Duodenal mucosa (tissue), 2 donors: ENCODE results near the gene FKBP1A.

Experiments
- H3K27ac ChIP-seq: one replicate; pipeline ENCODE4 v1.7.0; 2013; ENCODE audit warnings: low read depth, low read length
- H3K27me3 ChIP-seq, 2 donors: one replicate each; pipeline ENCODE4 v1.7.0; 2013; ENCODE audit warnings: low read length in 2 of 2, control low read depth in 1 of 2; ENCODE audit not compliant: insufficient read depth in 2 of 2, control insufficient read depth in 1 of 2
- H3K36me3 ChIP-seq, 2 donors: one replicate each; pipeline ENCODE4 v1.7.0; 2013; ENCODE audit warnings: low read length in 2 of 2, control low read depth in 1 of 2; ENCODE audit not compliant: insufficient read depth in 2 of 2, control insufficient read depth in 1 of 2
- H3K4me1 ChIP-seq, 2 donors: one replicate each; pipeline ENCODE4 v1.7.0; 2013; ENCODE audit warnings: low read length in 2 of 2, control low read depth in 1 of 2; ENCODE audit not compliant: insufficient read depth in 2 of 2, control insufficient read depth in 1 of 2
- H3K4me3 ChIP-seq, 2 donors: one replicate each; pipeline ENCODE4 v1.7.0; 2013; ENCODE audit warnings: low read length in 2 of 2, low read depth in 1 of 2
- H3K9ac ChIP-seq, 2 donors: one replicate each; pipeline ENCODE4 v1.7.0; 2013; ENCODE audit warnings: low read length in 2 of 2, low read depth in 1 of 2
- H3K9me3 ChIP-seq, 2 donors: one replicate each; pipeline ENCODE4 v1.7.0; 2013; ENCODE audit warnings: low read length in 2 of 2, control low read depth in 1 of 2; ENCODE audit not compliant: control insufficient read depth in 1 of 2

FKBP1A gene

DNA sequence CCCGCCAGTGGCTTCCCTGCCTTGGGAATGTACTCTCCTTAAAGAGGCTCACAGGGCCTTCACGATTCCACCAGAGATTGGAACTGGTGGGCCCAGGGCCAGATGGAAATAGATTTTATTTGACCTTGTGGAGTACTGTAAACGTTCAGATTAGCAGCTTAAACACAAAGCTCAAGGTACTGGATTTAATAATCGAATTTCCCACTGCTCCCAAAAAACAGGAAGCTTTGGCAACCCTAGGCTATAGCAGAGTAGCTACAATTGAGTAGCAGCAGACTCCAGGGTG is 71.3 kb downstream of the FKBP1A start:
- Histone ChIP-seq H3K9me3 (no peaks in the 10 kb centered on the region), H3K27me3 (no peaks in the 10 kb centered on the region), H3K4me3 (no peak overlapping the region), H3K27ac (no peak overlapping the region), H3K4me1 (peaks cover 16 to 21% of the 10 kb centered on the region in 2 donors), H3K9ac (no peak overlapping the region), H3K36me3 (peaks cover 3 to 4% of the 10 kb centered on the region in 2 donors)

GRCh38 chr20:1320902-1321653 is 71.8 kb downstream of the FKBP1A start:
- Histone ChIP-seq H3K36me3 (peaks cover 3 to 4% of the 10 kb centered on the region in 2 donors), H3K9ac (no peak overlapping the region), H3K27me3 (no peaks in the 10 kb centered on the region), H3K9me3 (no peaks in the 10 kb centered on the region), H3K27ac (no peak overlapping the region), H3K4me1 (peaks cover 10 to 16% of the 10 kb centered on the region in 2 donors), H3K4me3 (no peak overlapping the region)

DNA sequence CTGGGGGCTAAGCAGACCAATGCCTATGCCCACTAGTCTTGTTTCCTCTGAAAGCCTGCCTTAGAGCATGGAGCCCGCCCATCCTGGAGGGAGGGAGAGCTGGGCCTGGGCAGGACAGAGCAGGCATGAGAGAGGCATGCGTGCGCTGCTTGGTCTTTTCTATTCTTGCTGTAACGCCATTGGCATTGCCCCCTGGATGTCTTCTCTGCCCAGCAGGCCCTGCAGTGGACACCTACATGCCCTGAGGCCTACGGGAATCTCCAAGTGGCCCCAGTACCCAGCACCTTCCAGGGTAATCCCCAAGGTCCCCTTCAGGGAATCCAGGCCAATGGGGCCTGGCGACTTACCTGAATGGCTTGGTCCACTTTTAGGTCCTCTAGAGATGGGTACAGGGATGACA is 72.8 kb downstream of the FKBP1A start:
- no peaks in the 10 kb centered on the region for H3K27me3 ChIP-seq
- peaks cover 3 to 4% of the 10 kb centered on the region in 2 donors for H3K36me3 ChIP-seq
- no peak overlapping the region for H3K4me3 ChIP-seq
- H3K4me1 ChIP-seq: peaks cover 7 to 11% of the 10 kb centered on the region in 2 donors
- no peak overlapping the region for H3K27ac ChIP-seq
- no peak overlapping the region for H3K9ac ChIP-seq
- no peaks in the 10 kb centered on the region for H3K9me3 ChIP-seq

- Histone ChIP-seq H3K27me3 (no peaks in the 10 kb centered on the region), H3K27ac (no peak overlapping the region), H3K9me3 (no peaks in the 10 kb centered on the region), H3K4me3 (no peak overlapping the region), H3K36me3 (peaks cover 3 to 4% of the 10 kb centered on the region in 2 donors), H3K9ac (no peak overlapping the region), H3K4me1 (peaks cover 2 to 5% of the 10 kb centered on the region in 2 donors)
These were observed 73.4 kb downstream of the FKBP1A start for GRCh38 chr20:1319462-1319861.

DNA sequence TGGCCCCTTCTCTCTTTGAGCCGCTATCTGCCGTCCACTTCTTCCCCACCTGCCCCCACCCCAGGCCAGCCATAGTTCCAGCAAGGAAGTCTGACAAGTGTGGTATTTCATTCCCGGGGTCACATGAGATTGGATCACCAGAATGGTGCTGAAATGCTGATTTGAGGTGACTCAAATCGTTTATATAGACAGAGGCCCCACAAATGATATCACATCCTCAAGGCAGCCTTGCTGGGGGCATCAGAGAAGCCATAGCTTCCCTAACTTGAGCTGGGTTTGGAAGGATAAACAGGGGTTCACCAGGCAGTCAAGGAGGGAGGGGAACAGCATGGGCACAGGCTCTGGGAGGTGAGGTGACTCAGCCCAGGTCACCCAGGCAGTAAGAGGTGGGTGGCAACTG is 73.8 kb downstream of the FKBP1A start:
- Histone ChIP-seq H3K9ac (no peak overlapping the region), H3K9me3 (no peaks in the 10 kb centered on the region), H3K27ac (no peak overlapping the region), H3K4me3 (no peak overlapping the region), H3K36me3 (peaks cover 3 to 4% of the 10 kb centered on the region in 2 donors), H3K27me3 (no peaks in the 10 kb centered on the region), H3K4me1 (peaks cover 0 to 3% of the 10 kb centered on the region in 2 donors)
